Sciatic nerve (tissue), 2 donors: ENCODE results near the gene MISP. TPM values are rescaled to one million over a fixed set of nuclear protein-coding genes. Genes with fewer than 3 reads are reported as not detected.

ENCODE experiments used
- ATAC-seq: fragments of 200-7000 bp; cut with Tn5 transposase; one replicate; pipeline ENCODE4 v1.9.1; 2020; ENCODE audit warnings: mild to moderate bottlenecking, moderate library complexity
- DNase-seq: peaks from one replicate; pipeline ENCODE4 v3.0.0-alpha.2; 2020; ENCODE audit warnings: low spot score
- intact Hi-C: fragments of 100-400 bp; cut with DNase I; formaldehyde crosslinking; loops from one replicate; pipeline ENCODE4 v1.14.2; 2022
- total RNA-seq: library from RNA; stranded (reverse); fragmentation: NEBNext Ultra II Directional; extraction: Animal tissue kit (Norgen Biotek cat#: 25700); gene quantifications from one replicate; pipeline ENCODE4 v1.2.1, GENCODE V29; 2021
- donor health status: DM: no; HTN: no; CAD: no.
- donor health status: DM: no; HTN: no; CAD: no.

The MISP gene
- total RNA-seq, 1 donor from 2014 or later, result 0.45 TPM

- no peak for ATAC-seq
- intact Hi-C loops, result loop anchor here (10.0 kb wide), 1 partner anchor 124 kb away; the partner anchor contains the start of genes KISS1R and R3HDM4
- DNase-seq, result peak; percentile 57
Measured at GRCh38 chr19:791007-791566, 40.2 kb downstream of the MISP start.

DNA sequence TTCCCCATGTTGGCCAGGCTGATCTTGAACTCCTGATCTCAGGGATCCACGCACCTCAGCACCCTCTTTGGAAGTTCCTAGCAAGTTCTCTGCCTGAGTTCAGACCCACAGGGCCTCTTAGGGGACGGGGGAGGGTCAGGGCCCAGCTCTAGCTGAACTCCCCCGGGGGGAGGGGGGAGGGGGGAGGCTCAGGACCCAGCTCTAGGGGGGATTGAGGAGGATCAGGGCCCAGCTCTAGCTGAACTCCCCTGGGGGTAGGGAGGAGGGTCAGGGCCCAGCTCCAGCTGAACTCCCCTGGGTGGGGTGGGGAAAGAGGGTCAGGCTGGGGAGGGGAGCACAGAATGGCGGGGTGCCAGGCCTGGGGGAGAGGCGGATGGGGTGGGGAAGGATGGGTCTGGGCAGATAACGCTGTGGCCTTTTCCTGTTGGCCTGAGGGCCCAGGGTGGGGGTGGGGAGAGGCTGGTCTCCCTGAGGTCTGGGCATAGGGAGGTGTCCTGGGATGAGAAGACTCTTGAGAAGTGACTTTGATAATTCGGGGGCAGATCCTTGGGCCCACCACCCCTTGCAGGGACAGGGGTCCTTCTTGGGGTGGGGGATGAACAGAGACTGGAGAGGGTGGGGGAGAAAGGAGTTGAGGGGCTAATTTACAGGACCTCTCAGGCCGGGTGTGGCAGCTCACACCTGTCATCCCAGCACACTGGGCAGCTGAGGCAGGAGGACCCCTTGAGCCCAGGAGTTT lies 40.8 kb downstream of the MISP start:
- ATAC-seq, result no peak
- peak; percentile 71 for DNase-seq
- intact Hi-C loops, result loop anchor here (10.0 kb wide), 1 partner anchor 123 kb away; the partner anchor contains the start of genes KISS1R and R3HDM4

DNA sequence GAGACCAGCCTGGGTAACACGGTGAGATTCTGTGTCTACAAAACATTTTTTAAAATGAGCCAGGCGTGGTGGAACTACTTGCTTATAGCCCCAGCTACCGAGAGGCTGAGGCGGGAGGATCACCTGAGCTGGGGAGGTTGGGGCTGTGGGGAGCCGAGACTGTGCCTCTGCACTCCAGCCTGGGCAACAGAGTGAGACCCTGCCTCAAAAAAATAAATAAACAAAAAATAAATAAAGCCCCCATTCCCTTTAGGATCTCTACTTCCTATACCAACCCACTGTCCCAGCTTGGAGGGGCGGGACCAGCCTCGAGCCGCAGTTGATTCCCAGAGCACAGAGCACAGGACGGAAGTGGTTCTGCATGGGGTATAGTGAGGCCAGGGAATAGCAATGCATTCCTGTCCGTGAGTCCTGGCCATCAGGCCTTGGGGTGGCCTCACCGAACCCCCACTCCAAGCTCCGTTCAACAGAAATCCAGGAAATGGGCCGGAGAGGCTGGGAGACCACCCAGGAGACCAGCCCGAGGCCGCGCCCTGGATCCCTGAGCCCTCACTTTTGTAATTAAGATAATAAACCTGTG lies 41.5 kb downstream of the MISP start:
- intact Hi-C loops, result loop anchor here (10.0 kb wide), 1 partner anchor 122 kb away; the partner anchor contains the start of genes KISS1R and R3HDM4
- DNase-seq, result no peak
- ATAC-seq, result no peak

DNA sequence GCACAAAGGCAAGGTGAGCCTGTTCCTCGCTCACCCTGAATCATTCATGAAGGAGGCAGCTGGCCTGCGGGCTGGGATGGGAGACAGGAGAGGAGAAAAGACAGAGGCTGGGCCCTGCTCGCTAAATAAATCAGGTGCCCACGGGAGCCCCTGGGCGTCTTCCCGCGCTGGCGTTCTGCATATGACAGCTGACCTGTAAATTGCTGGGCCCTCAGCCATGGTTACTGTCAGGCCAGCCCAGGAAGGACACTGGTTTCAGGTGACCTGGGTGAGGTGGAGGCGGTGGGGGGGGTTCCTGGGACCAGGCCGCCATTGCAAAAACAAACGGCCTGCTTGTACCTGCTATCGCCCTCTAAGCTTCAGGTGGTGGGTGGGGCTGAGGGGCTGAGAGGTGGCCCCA lies 42.9 kb downstream of the MISP start:
- peak; percentile 59 for DNase-seq
- no peak for ATAC-seq
- intact Hi-C loops, result loop anchor here (10.0 kb wide), 1 partner anchor 121 kb away; the partner anchor contains the start of genes KISS1R and R3HDM4

DNA sequence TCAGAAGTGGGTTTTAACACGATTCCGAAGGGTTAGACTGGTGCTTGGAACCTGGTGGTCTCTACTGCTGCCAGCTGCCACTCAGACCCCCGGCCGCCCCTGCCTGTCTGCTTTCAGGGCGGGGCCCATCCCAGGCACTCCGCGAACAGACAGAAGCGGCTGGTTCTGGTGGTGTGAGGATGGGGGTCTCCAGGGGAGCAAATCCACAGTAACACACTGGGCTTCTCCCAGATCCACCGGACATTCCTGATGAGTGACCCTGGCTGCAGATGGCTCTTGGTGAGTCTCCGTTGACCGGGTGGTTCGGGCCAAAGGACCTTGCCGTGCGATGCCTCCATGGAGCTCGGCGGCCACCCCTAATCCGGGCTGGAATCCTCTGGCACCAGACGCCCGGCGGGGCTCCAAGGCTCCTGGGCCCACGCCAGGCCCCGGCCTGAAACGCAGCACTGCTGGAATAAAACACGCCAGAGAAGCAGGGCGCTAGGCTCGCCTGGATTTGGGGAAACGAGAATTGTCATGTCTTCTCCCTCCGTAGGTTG lies 44.2 kb downstream of the MISP start:
- intact Hi-C loops, result loop anchor here (10.0 kb wide), 1 partner anchor 120 kb away; the partner anchor contains the start of genes KISS1R and R3HDM4
- DNase-seq (peak; percentile 70), ATAC-seq (no peak)

DNA sequence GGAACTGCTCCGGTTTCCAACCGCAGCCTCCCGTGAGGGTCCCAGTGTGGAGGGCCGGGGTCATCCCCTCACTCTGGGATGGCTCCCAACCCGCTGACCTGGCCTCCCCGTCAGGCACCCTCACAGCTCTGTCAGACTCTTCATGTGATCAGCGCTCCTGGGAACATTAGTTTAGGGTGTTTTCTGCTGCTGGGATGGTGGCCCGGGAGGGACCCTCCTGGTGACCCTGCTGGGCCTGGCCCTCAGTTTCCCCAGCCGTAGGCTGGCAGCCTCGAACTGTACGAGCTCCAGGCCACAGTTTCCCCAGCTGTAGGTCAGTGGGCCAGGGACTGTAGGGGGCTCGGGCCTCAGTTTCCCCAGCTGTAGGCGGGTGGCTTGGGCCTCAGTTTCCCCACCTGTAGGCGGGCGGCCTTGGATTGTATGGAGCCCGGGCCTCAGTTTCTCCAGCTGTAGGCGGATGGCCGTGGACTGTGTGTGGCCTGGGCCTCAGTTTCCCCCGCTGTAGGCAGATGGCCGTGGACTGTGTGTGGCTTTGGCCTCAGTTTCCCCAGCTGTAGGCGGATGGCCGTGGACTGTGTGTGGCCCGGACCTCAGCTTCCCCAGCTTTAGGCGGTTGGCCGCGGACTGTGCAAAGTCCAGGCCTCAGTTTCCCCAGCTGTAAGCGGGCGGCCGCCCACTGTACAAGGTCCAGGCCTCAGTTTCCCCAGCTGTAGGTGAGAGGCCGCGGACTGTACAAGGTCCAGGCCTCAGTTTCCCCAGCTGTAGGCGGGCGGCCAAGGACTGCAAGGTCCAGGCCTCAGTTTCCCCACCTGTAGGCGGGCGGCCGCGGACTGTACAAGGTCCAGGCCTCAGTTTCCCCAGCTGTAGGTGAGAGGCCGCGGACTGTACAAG lies 45.0 kb downstream of the MISP start:
- no peak for ATAC-seq
- peak; percentile 71 for DNase-seq
- intact Hi-C loops, result loop anchor here (10.0 kb wide), 1 partner anchor 119 kb away; the partner anchor contains the start of genes KISS1R and R3HDM4

DNA sequence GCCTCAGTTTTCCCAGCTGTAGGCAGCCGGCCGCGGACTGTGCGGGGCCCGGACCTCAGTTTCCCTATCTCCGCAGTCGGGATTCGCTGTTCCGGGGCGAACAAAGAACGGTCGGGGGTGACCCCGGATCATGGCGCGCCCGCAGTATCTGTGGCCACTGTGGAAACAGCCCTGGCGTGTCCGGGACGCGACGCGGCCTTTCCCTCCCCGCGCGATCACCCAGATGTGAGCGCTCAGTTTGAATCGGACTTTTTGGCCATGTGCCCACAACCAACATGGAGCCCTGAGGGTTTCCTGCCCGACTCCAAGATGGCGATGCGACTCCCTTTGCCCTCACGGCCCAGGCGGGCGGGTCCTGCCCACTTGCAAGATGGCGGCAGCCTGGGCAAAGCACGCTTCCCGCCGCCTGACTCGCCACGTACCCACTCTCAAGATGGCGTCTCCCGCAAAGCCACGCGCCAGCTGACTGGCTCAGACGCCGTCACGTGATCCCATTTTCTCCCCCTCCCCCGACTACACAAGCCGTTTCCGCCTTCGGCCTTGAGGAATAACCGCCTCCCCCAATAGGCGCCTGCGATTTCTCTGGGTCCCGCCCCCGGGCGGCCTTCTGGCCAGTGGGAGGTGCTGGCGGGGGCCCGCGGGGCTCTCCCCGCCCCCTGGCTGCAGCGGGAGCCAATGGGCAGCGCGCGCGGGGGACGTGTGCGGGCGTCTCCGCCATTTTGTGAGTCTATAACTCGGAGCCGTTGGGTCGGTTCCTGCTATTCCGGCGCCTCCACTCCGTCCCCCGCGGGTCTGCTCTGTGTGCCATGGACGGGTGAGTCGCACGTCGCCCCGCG lies 46.0 kb downstream of the MISP start, which contains the start of gene PTBP1:
Gene PTBP1, plus strand, starts transcription at position 761 of the 836 bp plus-strand sequence. Its CDS starts 46 bp downstream, at position 807.
- intact Hi-C loops, result loop anchor here (10.0 kb wide), 1 partner anchor 118 kb away; the partner anchor contains the start of genes KISS1R and R3HDM4
- DNase-seq, result peak; percentile 100
- peak; percentile 97 for ATAC-seq

DNA sequence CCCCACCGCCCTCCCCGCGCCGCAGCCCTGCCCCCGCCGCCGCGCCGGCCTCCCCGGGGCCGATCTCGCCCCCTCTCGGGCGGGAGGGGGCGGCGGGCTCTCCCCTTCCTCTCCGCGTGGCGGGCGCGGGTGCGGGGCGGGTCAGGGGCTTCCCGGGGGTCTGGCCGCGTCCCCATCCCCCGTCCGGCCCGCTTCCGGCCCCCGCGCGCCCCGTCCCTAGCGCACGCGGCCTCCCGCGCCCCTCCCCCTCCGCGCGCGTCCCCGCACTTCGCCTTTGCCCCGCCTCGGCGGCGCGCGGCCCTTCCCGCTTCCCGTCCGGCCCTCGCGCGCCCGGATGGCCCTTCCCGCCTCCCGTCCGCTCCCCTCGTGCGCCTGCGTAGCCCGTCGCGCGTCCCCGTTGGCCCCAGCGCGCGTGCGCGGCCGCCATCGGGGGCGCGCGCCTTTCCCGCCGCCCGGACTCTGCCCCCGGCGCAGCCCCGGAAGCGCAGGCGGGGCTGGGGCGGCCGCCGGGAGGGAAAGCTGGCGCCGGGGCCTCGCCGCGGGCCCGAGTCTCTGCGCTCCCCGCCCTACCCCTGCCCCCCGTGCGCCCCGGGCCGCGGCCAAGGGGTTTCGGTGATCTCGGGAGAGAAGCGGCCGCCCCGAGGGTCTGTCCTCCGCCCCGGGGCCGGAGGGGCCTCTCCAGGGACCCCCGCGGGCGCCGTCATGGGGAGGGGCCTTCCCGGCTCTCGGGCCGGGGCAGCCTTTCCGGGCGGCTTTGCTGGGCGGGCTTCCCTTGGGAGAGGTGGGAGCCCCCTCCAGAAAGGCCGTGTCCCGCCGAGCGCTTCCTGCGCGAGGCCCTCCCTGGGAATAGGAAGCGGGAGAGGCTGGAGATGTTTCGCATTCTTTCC lies 46.9 kb downstream of the MISP start:
- intact Hi-C loops, result loop anchor here (10.0 kb wide), 1 partner anchor 117 kb away; the partner anchor contains the start of genes KISS1R and R3HDM4

GRCh38 chr19:798415-799075 lies 47.6 kb downstream of the MISP start:
- DNase-seq (peak; percentile 66), ATAC-seq (no peak)
- intact Hi-C loops, result loop anchor here (10.0 kb wide), 1 partner anchor 116 kb away; the partner anchor contains the start of genes KISS1R and R3HDM4

More for the DNA sequence above, 46.9 kb downstream of the MISP start:
- peak; percentile 94 for DNase-seq
- peak; percentile 7 for ATAC-seq

- peak; percentile 62 for DNase-seq
- no peak for ATAC-seq
- intact Hi-C loops, result loop anchor here (10.0 kb wide), 1 partner anchor 116 kb away; the partner anchor contains the start of genes KISS1R and R3HDM4
Measured at GRCh38 chr19:799076-799881, 48.4 kb downstream of the MISP start.

DNA sequence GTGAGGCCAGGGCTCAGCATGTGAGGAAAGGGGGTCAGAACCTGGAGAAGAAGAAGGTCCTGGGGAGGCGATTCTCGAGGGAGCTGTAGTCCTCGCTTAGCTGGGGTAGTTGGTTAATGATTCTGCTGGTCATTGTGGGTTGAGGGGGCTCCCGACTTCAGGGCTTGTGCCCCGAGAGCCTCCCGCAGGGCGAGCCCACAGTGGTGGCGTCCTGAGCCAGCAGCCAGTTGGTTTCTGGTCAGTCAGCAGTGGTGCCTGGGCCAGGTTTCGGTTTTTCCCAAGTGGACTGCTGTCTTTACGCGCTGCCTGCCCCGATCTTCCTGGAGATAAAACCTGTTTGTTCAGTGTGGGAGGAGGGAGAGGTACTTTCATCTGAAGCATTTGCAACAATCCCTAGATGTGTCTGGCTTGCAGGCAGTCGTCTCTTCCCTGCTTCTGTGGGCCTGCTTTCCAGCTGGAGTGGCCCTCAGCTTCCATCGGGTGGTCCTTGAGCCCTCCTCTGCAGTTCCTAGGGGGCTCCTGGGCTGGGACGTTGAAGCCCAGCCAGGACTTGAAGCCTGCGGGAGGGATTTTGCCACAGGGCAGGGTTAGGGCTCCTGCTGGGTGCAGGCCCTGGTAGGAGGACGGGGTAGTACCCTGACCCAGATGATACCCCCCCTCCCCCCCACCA lies 49.6 kb downstream of the MISP start:
- ATAC-seq, result no peak
- intact Hi-C loops, result no loop called here
- peak; percentile 60 for DNase-seq

DNA sequence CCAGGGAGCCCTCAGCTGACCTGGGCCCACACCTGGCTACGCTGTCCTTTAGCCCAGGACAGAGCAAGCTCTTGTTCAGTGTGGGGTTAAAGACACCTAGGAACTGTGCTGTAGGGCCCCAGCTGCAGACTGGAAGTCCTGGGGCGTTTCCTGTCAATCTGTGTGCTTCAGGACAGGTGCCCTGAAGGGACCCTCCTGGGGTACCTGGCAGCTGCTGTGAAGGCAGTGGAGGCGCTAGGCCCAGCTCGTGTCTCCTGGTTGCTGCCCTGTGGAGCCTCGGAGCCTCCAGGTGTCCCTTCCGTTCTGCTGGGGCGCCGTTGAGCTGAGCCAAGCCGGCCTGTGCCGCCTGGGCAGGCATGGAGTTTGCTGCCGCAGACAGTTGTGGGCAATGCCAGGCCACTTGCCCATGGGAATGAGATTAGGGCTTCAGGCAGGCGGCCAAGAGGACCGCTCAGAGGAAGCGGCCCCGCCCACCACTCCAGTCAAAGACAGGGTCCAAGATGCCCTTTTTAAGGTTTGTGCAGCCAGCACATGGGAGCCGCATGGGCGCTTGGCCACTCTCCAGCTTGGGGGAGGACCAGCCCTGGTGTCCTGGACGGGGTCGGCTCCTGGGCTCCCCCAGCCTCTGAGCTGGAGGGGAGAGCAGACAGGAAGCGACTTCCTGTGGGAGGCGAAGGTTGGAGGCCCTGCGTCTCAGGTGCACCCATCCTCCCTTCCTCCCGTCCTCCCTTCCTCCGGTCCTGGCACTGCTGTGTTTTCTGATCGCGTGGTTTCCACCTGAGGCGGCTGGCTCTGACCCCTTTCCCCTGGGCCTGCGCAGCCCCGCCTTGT lies 50.3 kb downstream of the MISP start:
- no peak for ATAC-seq
- peak; percentile 78 for DNase-seq
- intact Hi-C loops, result no loop called here

GRCh38 chr19:801861-802497 lies 51.1 kb downstream of the MISP start:
- DNase-seq, result peak; percentile 66
- intact Hi-C loops, result no loop called here
- peak; percentile 7 for ATAC-seq
